Hematopoietic multipotent progenitor cell treated with erythropoietin and hydrocortisone succinate and interleukin-3 and kit ligand, for 6 days (in vitro differentiated cells): ENCODE measurements around the gene AKR1C2.
"Not testable (repeated sequence)": the region's sequence is repeated elsewhere in the genome, so short reads cannot be mapped to it uniquely, and the experiment has no call there.

ENCODE experiments used
- DNase-seq: peaks from one replicate; pipeline ENCODE4 v3.0.0-alpha.2; 2015

Gene AKR1C2

GRCh38 chr10:4953405-4953804, 50.3 kb downstream of the AKR1C2 start:
- DNase-seq = no peak

GRCh38 chr10:4951512-4952162, 52.0 kb downstream of the AKR1C2 start:
- not testable (repeated sequence) for DNase-seq

- no peak for DNase-seq
Measured at GRCh38 chr10:4947635-4948596, 55.7 kb downstream of the AKR1C2 start.

- no peak for DNase-seq
Measured at GRCh38 chr10:4947039-4947634, 56.5 kb downstream of the AKR1C2 start.

- no peak for DNase-seq
Measured at GRCh38 chr10:4945766-4946717, 57.6 kb downstream of the AKR1C2 start.

- DNase-seq = no peak
Measured at GRCh38 chr10:4944841-4945240, 58.8 kb downstream of the AKR1C2 start.

- DNase-seq = no peak
Measured at GRCh38 chr10:4943821-4944220, 59.8 kb downstream of the AKR1C2 start.

GRCh38 chr10:4943416-4943815, 60.2 kb downstream of the AKR1C2 start:
- DNase-seq = not testable (repeated sequence)

- DNase-seq = not testable (repeated sequence)
Measured at GRCh38 chr10:4942931-4943330, 60.7 kb downstream of the AKR1C2 start.

- DNase-seq = peak; percentile 71
Measured at GRCh38 chr10:4941540-4942330, 61.9 kb downstream of the AKR1C2 start.

- DNase-seq = not testable (repeated sequence)
Measured at GRCh38 chr10:4940909-4941308, 62.7 kb downstream of the AKR1C2 start.

- not testable (repeated sequence) for DNase-seq
Measured at GRCh38 chr10:4940073-4940428, 63.6 kb downstream of the AKR1C2 start.

- DNase-seq = no peak
Measured at GRCh38 chr10:4939224-4940072, 64.2 kb downstream of the AKR1C2 start.
